Activated naive CD8-positive, alpha-beta T cell treated with anti-CD3 and anti-CD28 coated beads, Interleukin-2, amount 10 ng/mL, durations not matched to agents 7 days and 5 days (primary cell): ENCODE data around the gene NFAT5. TPM values are rescaled to one million over a fixed set of nuclear protein-coding genes. Genes with fewer than 3 reads are reported as not detected.
A peak's percentile ranks its signal among the peaks of the same experiment; 100 is the strongest.

Experiments used
- ATAC-seq: fragments of 150-1000 bp; cut with Tn5 transposase; one replicate; pipeline ENCODE4 v1.10.0; 2021; ENCODE audit warnings: low read depth, moderate library complexity
- POLR2A ChIA-PET: fragments of 350-600 bp; sonication (Branson Sonifier 250); formaldehyde crosslinking; loops from one replicate; lab custom pipeline; 2021; ENCODE audit warnings: antibody characterized with exemption; lab: Charles Lee
- DNase-seq: peaks from one replicate; pipeline ENCODE4 v3.0.0; 2021
- H3K27ac Mint-ChIP-seq: one replicate; pipeline ENCODE4 v1.8.0; 2022; ENCODE audit warnings: mild to moderate bottlenecking, mixed read lengths
- H3K27me3 Mint-ChIP-seq: one replicate; pipeline ENCODE4 v1.8.0; 2022; ENCODE audit warnings: mild to moderate bottlenecking, moderate library complexity, mixed read lengths
- H3K36me3 Mint-ChIP-seq: one replicate; pipeline ENCODE4 v1.8.0; 2021; ENCODE audit warnings: mild to moderate bottlenecking, mixed read lengths
- H3K4me1 Mint-ChIP-seq: one replicate; pipeline ENCODE4 v1.8.0; 2021; ENCODE audit warnings: mixed read lengths
- H3K4me3 Mint-ChIP-seq: one replicate; pipeline ENCODE4 v1.8.0; 2022; ENCODE audit warnings: mild to moderate bottlenecking, moderate library complexity, mixed read lengths
- H3K9me3 Mint-ChIP-seq: one replicate; pipeline ENCODE4 v1.8.0; 2021; ENCODE audit warnings: mixed read lengths
- total RNA-seq, 2 experiments: library from RNA; stranded (reverse); gene quantifications; one replicate each; pipeline ENCODE4 v1.2.3, GENCODE V29; 2021

Gene NFAT5
- total RNA-seq, 2 experiments from 2014 or later: 21.7 to 24.8 TPM

- DNase-seq: no peak
- Mint-ChIP-seq H3K27me3 (no peaks in the 10 kb centered on the region), H3K9me3 (no peaks in the 10 kb centered on the region), H3K27ac (no peak overlapping the region), H3K4me1 (peaks cover 9% of the 10 kb centered on the region), H3K36me3 (peaks cover 14% of the 10 kb centered on the region), H3K4me3 (no peak overlapping the region)
- POLR2A ChIA-PET: no interaction called here
- no peak for ATAC-seq
Measured at GRCh38 chr16:69593751-69594255, 28.0 kb downstream of the NFAT5 start.

- H3K4me3 Mint-ChIP-seq: no peak overlapping the region
- H3K9me3 Mint-ChIP-seq: no peaks in the 10 kb centered on the region
- H3K27me3 Mint-ChIP-seq: no peaks in the 10 kb centered on the region
- POLR2A ChIA-PET: no interaction called here
- no peak for DNase-seq
- H3K27ac Mint-ChIP-seq: no peak overlapping the region
- no peak for ATAC-seq
- peaks cover 7% of the 10 kb centered on the region for H3K4me1 Mint-ChIP-seq
- H3K36me3 Mint-ChIP-seq: peaks cover 16% of the 10 kb centered on the region
Measured at GRCh38 chr16:69595127-69596036, 29.6 kb downstream of the NFAT5 start.

GRCh38 chr16:69596801-69597200, 31.0 kb downstream of the NFAT5 start:
- POLR2A ChIA-PET: no interaction called here
- H3K9me3 Mint-ChIP-seq: no peaks in the 10 kb centered on the region
- peaks cover 5% of the 10 kb centered on the region for H3K4me1 Mint-ChIP-seq
- no peaks in the 10 kb centered on the region for H3K27me3 Mint-ChIP-seq
- no peak overlapping the region for H3K4me3 Mint-ChIP-seq
- H3K36me3 Mint-ChIP-seq: peaks cover 16% of the 10 kb centered on the region
- H3K27ac Mint-ChIP-seq: no peak overlapping the region
- DNase-seq: no peak
- ATAC-seq: no peak

GRCh38 chr16:69598045-69598444, 32.3 kb downstream of the NFAT5 start:
- DNase-seq (no peak), ATAC-seq (no peak)
- Mint-ChIP-seq H3K9me3 (no peaks in the 10 kb centered on the region), H3K4me3 (no peak overlapping the region), H3K27me3 (no peaks in the 10 kb centered on the region), H3K36me3 (peaks cover 16% of the 10 kb centered on the region), H3K27ac (no peak overlapping the region), H3K4me1 (peaks cover 5% of the 10 kb centered on the region)
- POLR2A ChIA-PET: no interaction called here

- H3K27ac Mint-ChIP-seq: no peak overlapping the region
- H3K4me3 Mint-ChIP-seq: no peak overlapping the region
- POLR2A ChIA-PET: no interaction called here
- H3K4me1 Mint-ChIP-seq: peaks cover 6% of the 10 kb centered on the region
- H3K27me3 Mint-ChIP-seq: no peaks in the 10 kb centered on the region
- DNase-seq (no peak), ATAC-seq (no peak)
- no peaks in the 10 kb centered on the region for H3K9me3 Mint-ChIP-seq
- H3K36me3 Mint-ChIP-seq: peaks cover 12% of the 10 kb centered on the region
Measured at GRCh38 chr16:69599731-69600130, 34.0 kb downstream of the NFAT5 start.

GRCh38 chr16:69600202-69600601, 34.4 kb downstream of the NFAT5 start:
- POLR2A ChIA-PET: no interaction called here
- no peaks in the 10 kb centered on the region for H3K27me3 Mint-ChIP-seq
- ATAC-seq (no peak), DNase-seq (no peak)
- H3K4me3 Mint-ChIP-seq: no peak overlapping the region
- H3K9me3 Mint-ChIP-seq: no peaks in the 10 kb centered on the region
- peaks cover 13% of the 10 kb centered on the region for H3K36me3 Mint-ChIP-seq
- H3K4me1 Mint-ChIP-seq: peaks cover 6% of the 10 kb centered on the region
- H3K27ac Mint-ChIP-seq: no peak overlapping the region

GRCh38 chr16:69601250-69601649, 35.5 kb downstream of the NFAT5 start:
- no peaks in the 10 kb centered on the region for H3K27me3 Mint-ChIP-seq

GRCh38 chr16:69606985-69607384, 41.2 kb downstream of the NFAT5 start:
- POLR2A ChIA-PET: no interaction called here
- Mint-ChIP-seq H3K4me1 (peaks cover 17% of the 10 kb centered on the region), H3K36me3 (peaks cover 18% of the 10 kb centered on the region)

More at GRCh38 chr16:69601250-69601649, 35.5 kb downstream of the NFAT5 start:
- POLR2A ChIA-PET: no interaction called here
- DNase-seq: no peak
- H3K9me3 Mint-ChIP-seq: no peaks in the 10 kb centered on the region
- H3K4me3 Mint-ChIP-seq: no peak overlapping the region
- H3K27ac Mint-ChIP-seq: no peak overlapping the region
- H3K4me1 Mint-ChIP-seq: peaks cover 3% of the 10 kb centered on the region
- no peak for ATAC-seq
- peaks cover 9% of the 10 kb centered on the region for H3K36me3 Mint-ChIP-seq

GRCh38 chr16:69607674-69608073, 41.9 kb downstream of the NFAT5 start:
- peak overlapping the region; percentile 52 for H3K27ac Mint-ChIP-seq
- ATAC-seq: no peak
- H3K27me3 Mint-ChIP-seq: no peaks in the 10 kb centered on the region
- H3K4me1 Mint-ChIP-seq: peaks cover 17% of the 10 kb centered on the region
- DNase-seq: no peak
- H3K9me3 Mint-ChIP-seq: no peaks in the 10 kb centered on the region
- POLR2A ChIA-PET: no interaction called here
- H3K4me3 Mint-ChIP-seq: peak overlapping the region; percentile 6
- peaks cover 18% of the 10 kb centered on the region for H3K36me3 Mint-ChIP-seq

More at GRCh38 chr16:69606985-69607384, 41.2 kb downstream of the NFAT5 start:
- no peak for DNase-seq
- H3K9me3 Mint-ChIP-seq: no peaks in the 10 kb centered on the region
- H3K27ac Mint-ChIP-seq: no peak overlapping the region
- H3K4me3 Mint-ChIP-seq: no peak overlapping the region
- no peak for ATAC-seq
- H3K27me3 Mint-ChIP-seq: no peaks in the 10 kb centered on the region

GRCh38 chr16:69610356-69610755, 44.6 kb downstream of the NFAT5 start:
- DNase-seq (no peak), ATAC-seq (no peak)
- no peak overlapping the region for H3K4me3 Mint-ChIP-seq
- H3K27me3 Mint-ChIP-seq: no peaks in the 10 kb centered on the region
- H3K36me3 Mint-ChIP-seq: peaks cover 16% of the 10 kb centered on the region
- peaks cover 30% of the 10 kb centered on the region for H3K4me1 Mint-ChIP-seq
- POLR2A ChIA-PET: no interaction called here
- H3K27ac Mint-ChIP-seq: no peak overlapping the region
- no peaks in the 10 kb centered on the region for H3K9me3 Mint-ChIP-seq

GRCh38 chr16:69611103-69611640, 45.4 kb downstream of the NFAT5 start:
- H3K4me1 Mint-ChIP-seq: peaks cover 31% of the 10 kb centered on the region
- no peaks in the 10 kb centered on the region for H3K9me3 Mint-ChIP-seq
- ATAC-seq: no peak
- POLR2A ChIA-PET: no interaction called here
- H3K36me3 Mint-ChIP-seq: peaks cover 18% of the 10 kb centered on the region
- no peak for DNase-seq
- H3K4me3 Mint-ChIP-seq: no peak overlapping the region
- no peak overlapping the region for H3K27ac Mint-ChIP-seq
- H3K27me3 Mint-ChIP-seq: no peaks in the 10 kb centered on the region

- Mint-ChIP-seq H3K9me3 (no peaks in the 10 kb centered on the region), H3K4me3 (no peak overlapping the region), H3K27ac (no peak overlapping the region), H3K36me3 (peaks cover 21% of the 10 kb centered on the region), H3K4me1 (peaks cover 21% of the 10 kb centered on the region), H3K27me3 (no peaks in the 10 kb centered on the region)
- ATAC-seq (no peak), DNase-seq (no peak)
- POLR2A ChIA-PET: no interaction called here
Measured at GRCh38 chr16:69613378-69614154, 47.8 kb downstream of the NFAT5 start.

GRCh38 chr16:69615528-69615927, 49.8 kb downstream of the NFAT5 start:
- peaks cover 12% of the 10 kb centered on the region for H3K36me3 Mint-ChIP-seq
- H3K9me3 Mint-ChIP-seq: no peaks in the 10 kb centered on the region
- no peak for DNase-seq
- H3K27ac Mint-ChIP-seq: no peak overlapping the region
- peaks cover 21% of the 10 kb centered on the region for H3K4me1 Mint-ChIP-seq
- H3K27me3 Mint-ChIP-seq: no peaks in the 10 kb centered on the region
- no peak overlapping the region for H3K4me3 Mint-ChIP-seq
- POLR2A ChIA-PET: no interaction called here
- ATAC-seq: no peak
